GM20431 (cell line): ENCODE results near the gene CC2D2B.
"Not testable (repeated sequence)": the region's sequence is repeated elsewhere in the genome, so short reads cannot be mapped to it uniquely, and the experiment has no call there.

Experiments
- in situ Hi-C: fragments of 300-500 bp; cut with MseI, MboI; formaldehyde crosslinking; loops from one replicate; pipeline ENCODE4 v1.15.0; 2020; ENCODE audit warnings: low sequenced_read_pairs; ENCODE audit not compliant: unreplicated experiment

The CC2D2B gene

GRCh38 chr10:95906677-95907455, 909 bp upstream of the CC2D2B start:
- in situ Hi-C loops, result no loop called here

GRCh38 chr10:95908450-95908849, 675 bp downstream of the CC2D2B start:
- in situ Hi-C loops, result no loop called here

GRCh38 chr10:95909561-95909960, 1.8 kb downstream of the CC2D2B start:
- in situ Hi-C loops, result no loop called here

- in situ Hi-C loops, result not testable (repeated sequence)
Observed at GRCh38 chr10:95916039-95916438, 8.3 kb downstream of the CC2D2B start.

- in situ Hi-C loops, result no loop called here
Observed at GRCh38 chr10:95920798-95921426, 13.1 kb downstream of the CC2D2B start.

- in situ Hi-C loops, result no loop called here
Observed at GRCh38 chr10:95925033-95925432, 17.3 kb downstream of the CC2D2B start.

GRCh38 chr10:95935429-95935828, 27.7 kb downstream of the CC2D2B start:
- in situ Hi-C loops, result no loop called here

- in situ Hi-C loops, result no loop called here
Observed at GRCh38 chr10:95941115-95941514, 33.3 kb downstream of the CC2D2B start.

GRCh38 chr10:95963202-95963990, 55.6 kb downstream of the CC2D2B start:
- in situ Hi-C loops, result no loop called here

- in situ Hi-C loops, result no loop called here
Observed at GRCh38 chr10:95963991-95964389, 56.2 kb downstream of the CC2D2B start.

- in situ Hi-C loops, result no loop called here
Observed at GRCh38 chr10:95964756-95965155, 57.0 kb downstream of the CC2D2B start.

- in situ Hi-C loops, result no loop called here
Observed at GRCh38 chr10:95976362-95977229, 68.8 kb downstream of the CC2D2B start.

- in situ Hi-C loops, result no loop called here
Observed at GRCh38 chr10:95982200-95982599, 74.4 kb downstream of the CC2D2B start.

GRCh38 chr10:95987685-95988426, 80.1 kb downstream of the CC2D2B start:
- in situ Hi-C loops, result no loop called here

GRCh38 chr10:95988702-95989101, 80.9 kb downstream of the CC2D2B start:
- in situ Hi-C loops, result no loop called here

- in situ Hi-C loops, result not testable (repeated sequence)
Observed at GRCh38 chr10:95994376-95994775, 86.6 kb downstream of the CC2D2B start.

GRCh38 chr10:95998255-95998784, 90.5 kb downstream of the CC2D2B start:
- in situ Hi-C loops, result no loop called here

- in situ Hi-C loops, result loop anchor here (25.0 kb wide), 1 partner anchor 323 kb away; no protein-coding TSS in a partner anchor
Observed at GRCh38 chr10:96013956-96014355, 106.2 kb downstream of the CC2D2B start.
